Measurements from ENCODE around the gene SYTL3.

- TF ChIP-seq CTCF (IDR thresholded peaks at IDR 0.05; ENCODE audit: borderline replicate concordance, extremely low read depth, low read length, poor library complexity, severe bottlenecking) = no peak
- TF ChIP-seq EZH2 (IDR thresholded peaks at IDR 0.05; ENCODE audit: borderline replicate concordance, low read depth, low read length, severe bottlenecking) = no peak
Observed at GRCh38 chr6:158619922-158620801, 29.7 kb upstream of the SYTL3 start.
